HG03280 (cell line): ENCODE data around the gene PRKCB.

Experiments
- ATAC-seq: cut with Tn5 transposase; IDR thresholded peaks from one replicate; pipeline ENCODE4 v1.9.1; 2021; ENCODE audit warnings: mild to moderate bottlenecking, moderate library complexity; ENCODE audit not compliant: unreplicated experiment

Gene PRKCB

GRCh38 chr16:23836078-23836403, 258 bp downstream of the PRKCB start:
- ATAC-seq, result peak; percentile 29

- ATAC-seq, result peak; percentile 20
Observed at GRCh38 chr16:23836404-23837311, 875 bp downstream of the PRKCB start.

GRCh38 chr16:23837553-23838308, 1.9 kb downstream of the PRKCB start:
- no peak for ATAC-seq

- no peak for ATAC-seq
Observed at GRCh38 chr16:23838485-23839142, 2.8 kb downstream of the PRKCB start.

GRCh38 chr16:23840310-23840709, 4.5 kb downstream of the PRKCB start:
- no peak for ATAC-seq

- ATAC-seq, result peak; percentile 68
Observed at GRCh38 chr16:23842137-23842600, 6.4 kb downstream of the PRKCB start.

- no peak for ATAC-seq
Observed at GRCh38 chr16:23843143-23843542, 7.4 kb downstream of the PRKCB start.

GRCh38 chr16:23847251-23847650, 11.5 kb downstream of the PRKCB start:
- ATAC-seq, result no peak

GRCh38 chr16:23847948-23848347, 12.2 kb downstream of the PRKCB start:
- ATAC-seq, result no peak

- no peak for ATAC-seq
Observed at GRCh38 chr16:23848958-23849357, 13.2 kb downstream of the PRKCB start.

- ATAC-seq, result no peak
Observed at GRCh38 chr16:23852794-23853562, 17.2 kb downstream of the PRKCB start.

- no peak for ATAC-seq
Observed at GRCh38 chr16:23855010-23855409, 19.2 kb downstream of the PRKCB start.

- ATAC-seq, result no peak
Observed at GRCh38 chr16:23856251-23856709, 20.5 kb downstream of the PRKCB start.

GRCh38 chr16:23857256-23857880, 21.6 kb downstream of the PRKCB start:
- ATAC-seq, result no peak

GRCh38 chr16:23857881-23858269, 22.1 kb downstream of the PRKCB start:
- no peak for ATAC-seq

- ATAC-seq, result no peak
Observed at GRCh38 chr16:23858542-23858941, 22.8 kb downstream of the PRKCB start.

- no peak for ATAC-seq
Observed at GRCh38 chr16:23859713-23860269, 24.0 kb downstream of the PRKCB start.

- ATAC-seq, result no peak
Observed at GRCh38 chr16:23861874-23862273, 26.1 kb downstream of the PRKCB start.

GRCh38 chr16:23862556-23862955, 26.8 kb downstream of the PRKCB start:
- ATAC-seq, result no peak
